ENCODE measurements around the gene RAB11FIP4. TPM values are rescaled to one million over a fixed set of nuclear protein-coding genes. Genes with fewer than 3 reads are reported as not detected.

Gene RAB11FIP4
- total RNA-seq, 1 donor = under 0.01 TPM

DNA sequence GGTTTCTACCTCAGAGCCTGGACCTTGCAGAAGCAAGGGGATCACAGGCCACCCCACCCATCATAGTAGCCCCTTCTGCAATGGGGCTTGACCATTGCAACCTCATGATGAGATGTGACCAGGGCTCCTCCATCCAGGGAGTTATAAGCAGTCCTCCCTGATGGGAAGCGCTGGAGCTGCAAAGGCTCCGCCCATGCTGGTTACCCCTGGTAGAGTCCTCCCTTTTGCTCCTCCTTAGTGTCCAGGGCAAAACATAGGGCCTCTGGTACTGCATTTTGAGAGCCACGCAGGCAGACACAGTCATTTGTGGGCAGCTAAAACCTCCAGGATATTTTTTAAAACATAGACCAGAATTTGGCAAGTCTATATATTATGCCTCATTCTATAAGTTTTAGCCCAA is 161.1 kb downstream of the RAB11FIP4 start:
- no peak overlapping the region for H3K4me3 ChIP-seq (ENCODE audit: low read depth, low read length)
- TF ChIP-seq, protein P1, sequence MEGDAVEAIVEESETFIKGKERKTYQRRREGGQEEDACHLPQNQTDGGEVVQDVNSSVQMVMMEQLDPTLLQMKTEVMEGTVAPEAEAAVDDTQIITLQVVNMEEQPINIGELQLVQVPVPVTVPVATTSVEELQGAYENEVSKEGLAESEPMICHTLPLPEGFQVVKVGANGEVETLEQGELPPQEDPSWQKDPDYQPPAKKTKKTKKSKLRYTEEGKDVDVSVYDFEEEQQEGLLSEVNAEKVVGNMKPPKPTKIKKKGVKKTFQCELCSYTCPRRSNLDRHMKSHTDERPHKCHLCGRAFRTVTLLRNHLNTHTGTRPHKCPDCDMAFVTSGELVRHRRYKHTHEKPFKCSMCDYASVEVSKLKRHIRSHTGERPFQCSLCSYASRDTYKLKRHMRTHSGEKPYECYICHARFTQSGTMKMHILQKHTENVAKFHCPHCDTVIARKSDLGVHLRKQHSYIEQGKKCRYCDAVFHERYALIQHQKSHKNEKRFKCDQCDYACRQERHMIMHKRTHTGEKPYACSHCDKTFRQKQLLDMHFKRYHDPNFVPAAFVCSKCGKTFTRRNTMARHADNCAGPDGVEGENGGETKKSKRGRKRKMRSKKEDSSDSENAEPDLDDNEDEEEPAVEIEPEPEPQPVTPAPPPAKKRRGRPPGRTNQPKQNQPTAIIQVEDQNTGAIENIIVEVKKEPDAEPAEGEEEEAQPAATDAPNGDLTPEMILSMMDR (IDR thresholded peaks at IDR 0.05; ENCODE audit: insufficient read depth, low read depth, low read length) = no peak
- no peak for DNase-seq (ENCODE audit: low read depth)

DNA sequence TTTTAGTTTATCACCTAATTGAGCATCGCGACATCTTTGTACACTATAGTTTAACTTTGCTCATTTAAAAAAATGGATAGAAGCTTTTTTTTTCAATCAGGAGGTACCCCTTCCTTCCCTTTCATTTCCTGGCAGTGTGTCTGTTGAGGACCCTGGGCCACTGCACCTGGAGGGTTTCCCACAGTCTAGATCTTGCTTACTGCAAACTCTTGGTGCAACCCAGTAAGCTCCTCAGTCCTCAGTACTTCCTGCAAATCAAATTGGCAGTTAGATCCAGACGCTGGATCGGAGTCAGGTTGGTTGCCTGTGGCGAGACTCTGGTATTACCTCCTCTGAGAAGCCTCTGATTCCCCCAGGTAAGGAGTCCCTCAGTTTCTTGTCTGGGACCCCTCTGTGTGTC is 162.0 kb downstream of the RAB11FIP4 start:
- no peak for DNase-seq (ENCODE audit: low read depth)
- no peak overlapping the region for H3K4me3 ChIP-seq (ENCODE audit: low read depth, low read length)
- TF ChIP-seq, protein P1 (IDR thresholded peaks at IDR 0.05; ENCODE audit: insufficient read depth, low read depth, low read length) = no peak

DNA sequence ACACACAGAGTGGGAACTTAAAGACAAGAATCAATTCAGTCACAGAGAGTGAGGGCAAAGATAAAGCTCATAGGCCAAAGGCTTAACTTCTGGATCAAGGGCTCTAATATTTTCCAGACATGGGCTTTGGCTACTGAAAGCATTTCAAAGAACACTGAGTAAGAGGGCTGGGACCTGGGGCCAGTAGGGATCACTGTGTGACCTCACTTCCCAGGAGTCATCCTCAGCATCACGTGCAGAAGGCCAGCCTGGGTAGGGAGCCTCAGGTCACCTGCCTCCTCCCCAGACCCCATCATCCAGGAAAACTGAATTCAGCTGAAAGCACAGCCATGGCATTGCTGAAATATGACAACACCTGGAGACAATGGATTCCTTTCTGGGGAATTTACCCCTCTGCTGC is 163.5 kb downstream of the RAB11FIP4 start:
- TF ChIP-seq, protein P1 (IDR thresholded peaks at IDR 0.05; ENCODE audit: insufficient read depth, low read depth, low read length) = no peak
- H3K4me3 ChIP-seq (ENCODE audit: low read depth, low read length) = no peak overlapping the region
- DNase-seq (ENCODE audit: low read depth) = no peak

DNA sequence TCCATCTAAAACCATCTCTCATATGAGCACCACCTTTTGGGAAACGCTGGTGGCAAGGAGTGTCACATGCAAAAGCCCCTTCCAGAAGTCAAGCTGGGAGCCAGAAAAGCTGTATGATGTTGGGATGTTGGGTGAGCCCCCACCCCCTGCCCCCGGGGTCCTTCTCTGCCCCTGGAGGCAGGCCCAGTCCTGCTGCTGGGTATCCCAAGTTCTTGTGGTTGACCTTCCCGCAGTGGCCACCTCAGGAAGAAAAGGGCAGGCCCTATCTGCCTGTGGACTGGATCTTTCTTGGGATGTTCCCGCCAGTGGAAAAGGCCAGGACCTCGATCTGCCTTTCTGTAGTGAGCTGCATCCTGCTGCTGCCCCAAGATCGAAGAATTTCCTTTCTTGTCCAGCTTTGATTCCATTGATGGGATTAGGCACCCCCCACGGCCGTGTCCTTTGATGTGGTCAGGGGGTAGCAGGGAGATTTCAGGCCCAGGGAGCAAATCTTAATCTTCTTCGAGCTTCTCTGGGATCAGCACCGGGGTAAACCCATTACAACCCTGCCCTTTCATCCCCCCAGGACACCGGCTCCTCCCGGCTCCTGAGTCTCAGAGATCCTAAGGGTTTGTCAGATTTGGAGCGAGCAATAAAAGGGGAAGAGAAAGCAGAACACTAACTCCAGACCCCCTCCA is 165.6 kb downstream of the RAB11FIP4 start:
- TF ChIP-seq, protein P1 (IDR thresholded peaks at IDR 0.05; ENCODE audit: insufficient read depth, low read depth, low read length) = no peak
- H3K4me3 ChIP-seq (ENCODE audit: low read depth, low read length) = no peak overlapping the region
- DNase-seq (ENCODE audit: low read depth) = no peak

DNA sequence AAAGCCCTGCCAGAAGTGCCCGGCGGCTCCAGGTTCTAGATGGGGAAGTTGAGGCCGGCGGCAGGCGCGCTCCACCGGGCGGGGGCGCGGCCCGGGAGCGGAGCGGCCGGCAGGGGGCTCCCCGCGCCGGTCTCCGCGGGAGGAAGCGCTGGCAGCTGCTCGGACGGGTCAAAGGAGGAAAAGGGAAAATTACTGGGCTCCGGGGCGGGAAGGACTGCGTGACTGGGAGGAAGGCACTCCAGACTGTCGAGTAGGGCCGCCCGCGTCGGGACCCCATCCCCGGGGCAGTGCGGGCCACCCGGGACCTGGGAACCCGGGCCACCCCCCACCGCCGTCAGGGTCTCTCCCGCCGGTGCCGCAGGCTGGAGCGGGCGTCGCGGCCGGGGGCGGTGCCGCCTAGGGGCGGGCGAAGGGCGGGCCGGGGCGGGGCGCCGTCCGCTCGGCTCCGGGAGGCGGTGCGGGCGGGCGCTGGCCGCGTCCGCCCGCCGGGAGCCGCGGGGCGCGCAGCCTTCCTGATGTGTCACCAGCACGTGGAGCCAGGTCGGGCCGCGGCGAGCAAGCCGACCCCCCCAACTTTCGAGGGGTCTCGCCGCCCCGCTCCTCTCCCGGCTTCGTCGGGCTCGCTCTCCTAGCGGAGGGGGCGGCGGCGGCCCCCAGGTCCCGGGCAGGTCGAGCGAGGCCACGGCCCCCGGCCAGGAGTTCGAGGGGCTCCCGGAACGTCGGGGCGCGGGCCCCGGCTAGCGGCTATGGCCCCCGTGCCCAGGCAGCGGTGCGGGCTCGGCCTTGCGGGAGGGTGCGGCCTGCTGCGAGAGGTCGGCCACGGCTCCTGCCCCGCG is 167.5 kb downstream of the RAB11FIP4 start:
- DNase-seq (ENCODE audit: low read depth) = peak; percentile 84

DNA sequence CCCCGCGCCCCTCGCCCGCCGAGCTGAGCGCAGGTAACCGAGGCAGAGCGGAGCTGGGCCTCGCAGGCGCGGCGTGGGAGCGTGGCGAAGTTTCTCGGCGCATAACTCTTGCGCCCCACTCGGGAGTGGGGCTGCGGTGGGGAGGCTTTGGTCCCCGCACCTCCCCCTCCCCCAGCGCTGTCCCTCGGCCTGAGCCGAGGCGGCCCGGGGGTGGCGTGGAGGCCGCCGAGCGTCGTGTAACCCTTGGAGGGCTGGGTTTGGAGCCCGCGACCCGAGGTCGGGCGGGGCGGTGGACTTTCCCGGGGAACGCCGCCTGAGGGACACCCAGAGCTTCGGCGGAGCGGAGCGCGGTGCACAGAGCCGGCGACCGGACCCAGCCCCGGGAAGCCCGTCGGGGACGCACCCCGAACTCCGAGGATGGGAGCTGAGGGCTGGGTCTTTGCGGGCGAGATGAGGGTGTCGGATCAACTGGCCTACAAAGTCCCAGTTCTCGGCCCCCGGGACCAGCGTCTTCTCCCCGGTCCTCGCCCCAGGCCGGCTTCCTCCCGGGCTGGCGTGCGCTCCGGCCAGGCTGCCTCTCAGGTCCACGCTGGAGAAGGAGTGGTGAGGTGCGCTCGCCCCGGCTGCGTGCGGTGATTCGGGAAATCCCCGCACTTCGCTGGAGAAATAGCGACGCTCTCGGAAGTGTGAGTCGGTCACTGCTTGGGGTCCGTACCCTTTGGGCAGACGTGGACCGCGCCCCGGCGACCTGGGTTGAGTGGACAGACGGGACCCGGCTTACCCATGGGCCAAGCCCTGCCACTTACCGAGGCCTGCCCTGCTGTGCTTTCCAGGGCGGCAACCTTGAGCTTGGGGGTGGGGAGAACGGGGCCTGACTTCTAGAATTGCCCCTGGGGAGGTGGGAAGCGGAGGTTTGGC is 168.4 kb downstream of the RAB11FIP4 start:
- TF ChIP-seq, protein P1 (IDR thresholded peaks at IDR 0.05; ENCODE audit: insufficient read depth, low read depth, low read length) = no peak
- DNase-seq (ENCODE audit: low read depth) = peak; percentile 33
- H3K4me3 ChIP-seq (ENCODE audit: low read depth, low read length) = peak overlapping the region; percentile 74

More for the DNA sequence above, 167.5 kb downstream of the RAB11FIP4 start:
- TF ChIP-seq, protein P1 (IDR thresholded peaks at IDR 0.05; ENCODE audit: insufficient read depth, low read depth, low read length) = peak; percentile 62
- H3K4me3 ChIP-seq (ENCODE audit: low read depth, low read length) = peak overlapping the region; percentile 74

All from fibroblast of villous mesenchyme (primary cell).